Activated B cell treated with CpG ODN at 0.5 μM for 24 hours (primary cell): ENCODE results near the gene SLC6A14. TPM values are rescaled to one million over a fixed set of nuclear protein-coding genes. Genes with fewer than 3 reads are reported as not detected.

Source experiments
- ATAC-seq: fragments of 200-7000 bp; cut with Tn5 transposase; one replicate; pipeline ENCODE4 v1.10.0; 2021; ENCODE audit warnings: low read depth, mild to moderate bottlenecking, moderate library complexity
- CTCF ChIA-PET: fragments of 350-600 bp; sonication (Branson Sonifier 250); formaldehyde crosslinking; loops from one replicate; lab custom pipeline; 2021; ENCODE audit warnings: antibody characterized with exemption; lab: Charles Lee
- POLR2A ChIA-PET: fragments of 350-600 bp; sonication (Branson Sonifier 250); formaldehyde crosslinking; loops from one replicate; lab custom pipeline; 2021; ENCODE audit warnings: antibody characterized with exemption; lab: Charles Lee
- DNase-seq: peaks from one replicate; pipeline ENCODE4 v3.0.0; 2022
- H3K27ac Mint-ChIP-seq: one replicate; pipeline ENCODE4 v1.8.0; 2020; ENCODE audit warnings: mixed read lengths
- H3K27me3 Mint-ChIP-seq: one replicate; pipeline ENCODE4 v1.8.0; 2021; ENCODE audit warnings: mixed read lengths
- H3K36me3 Mint-ChIP-seq: one replicate; pipeline ENCODE4 v1.8.0; 2021; ENCODE audit warnings: low read depth, mixed read lengths
- H3K4me1 Mint-ChIP-seq: one replicate; pipeline ENCODE4 v1.8.0; 2021; ENCODE audit warnings: mixed read lengths
- H3K4me3 Mint-ChIP-seq: one replicate; pipeline ENCODE4 v1.8.0; 2020; ENCODE audit warnings: mild to moderate bottlenecking, mixed read lengths
- H3K9me3 Mint-ChIP-seq: one replicate; pipeline ENCODE4 v1.8.0; 2020; ENCODE audit warnings: mixed read lengths
- CTCF ChIP-seq: fragments of 200-600 bp; IDR thresholded peaks from one replicate; pipeline ENCODE4 v1.8.0; 2022; ENCODE audit warnings: antibody characterized with exemption, mild to moderate bottlenecking
- intact Hi-C: fragments of 100-400 bp; cut with micrococcal nuclease; formaldehyde crosslinking; loops from one replicate; pipeline ENCODE4 v1.15.1; 2024
- total RNA-seq: library from RNA; stranded (reverse); gene quantifications from 2 replicates; pipeline ENCODE4 v1.2.3, GENCODE V29; 2022

The SLC6A14 gene
- total RNA-seq, 1 donor from 2014 or later: not detected

- ATAC-seq (no peak), DNase-seq (no peak)
- POLR2A ChIA-PET: no interaction called here
- Mint-ChIP-seq H3K9me3 (no peaks in the 10 kb centered on the region), H3K4me3 (no peak within 1 kb of the TSS), H3K36me3 (no peaks in the 10 kb centered on the region), H3K27ac (no peak within 1 kb of the TSS), H3K4me1 (no peaks in the 10 kb centered on the region), H3K27me3 (no peaks in the 10 kb centered on the region)
- intact Hi-C loops: no loop called here
- CTCF ChIA-PET: no interaction called here
- TF ChIP-seq CTCF: no peak
These were observed 26.4 kb downstream of the SLC6A14 start, which contains the start of gene CT83 for GRCh38 chrX:116462822-116463221. CT83 (minus strand) TSS chrX:116462976; CDS start chrX:116462856, 120 bp downstream.

GRCh38 chrX:116480059-116480458, 43.7 kb downstream of the SLC6A14 start:
- H3K4me1 Mint-ChIP-seq: no peaks in the 10 kb centered on the region
- CTCF ChIA-PET: no interaction called here
- no peak for TF ChIP-seq CTCF
- no peak for ATAC-seq
- no peak for DNase-seq
- no peak overlapping the region for H3K27ac Mint-ChIP-seq
- H3K4me3 Mint-ChIP-seq: no peak overlapping the region
- POLR2A ChIA-PET: no interaction called here
- no peaks in the 10 kb centered on the region for H3K27me3 Mint-ChIP-seq
- intact Hi-C loops: no loop called here
- no peaks in the 10 kb centered on the region for H3K36me3 Mint-ChIP-seq
- H3K9me3 Mint-ChIP-seq: peaks cover 2% of the 10 kb centered on the region

GRCh38 chrX:116490104-116490503, 53.7 kb downstream of the SLC6A14 start:
- H3K27ac Mint-ChIP-seq: no peak overlapping the region
- TF ChIP-seq CTCF: no peak
- H3K36me3 Mint-ChIP-seq: no peaks in the 10 kb centered on the region
- POLR2A ChIA-PET: no interaction called here
- ATAC-seq (no peak), DNase-seq (no peak)
- intact Hi-C loops: loop anchor here (10.0 kb wide), 1 partner anchor 1765 kb away; no protein-coding TSS in a partner anchor
- no peaks in the 10 kb centered on the region for H3K9me3 Mint-ChIP-seq
- H3K27me3 Mint-ChIP-seq: no peaks in the 10 kb centered on the region
- CTCF ChIA-PET: no interaction called here
- H3K4me1 Mint-ChIP-seq: no peaks in the 10 kb centered on the region
- H3K4me3 Mint-ChIP-seq: no peak overlapping the region

- POLR2A ChIA-PET: no interaction called here
- Mint-ChIP-seq H3K4me1 (no peaks in the 10 kb centered on the region), H3K9me3 (no peaks in the 10 kb centered on the region), H3K36me3 (no peaks in the 10 kb centered on the region), H3K27ac (no peak overlapping the region), H3K27me3 (no peaks in the 10 kb centered on the region), H3K4me3 (no peak overlapping the region)
- intact Hi-C loops: loop anchor here (10.0 kb wide), 1 partner anchor 1762 kb away; no protein-coding TSS in a partner anchor
- ATAC-seq (no peak), DNase-seq (no peak)
- CTCF ChIA-PET: no interaction called here
- no peak for TF ChIP-seq CTCF
These were observed 56.9 kb downstream of the SLC6A14 start for GRCh38 chrX:116493271-116493670.

GRCh38 chrX:116499780-116500179, 63.4 kb downstream of the SLC6A14 start:
- no peaks in the 10 kb centered on the region for H3K9me3 Mint-ChIP-seq
- ChIA-PET CTCF (no interaction called here), POLR2A (no interaction called here)
- intact Hi-C loops: loop anchor here (10.0 kb wide), 1 partner anchor 1755 kb away; no protein-coding TSS in a partner anchor
- H3K27me3 Mint-ChIP-seq: no peaks in the 10 kb centered on the region
- no peak for TF ChIP-seq CTCF
- ATAC-seq: no peak
- no peak overlapping the region for H3K27ac Mint-ChIP-seq
- H3K4me1 Mint-ChIP-seq: no peaks in the 10 kb centered on the region
- H3K4me3 Mint-ChIP-seq: no peak overlapping the region
- H3K36me3 Mint-ChIP-seq: no peaks in the 10 kb centered on the region
- no peak for DNase-seq

Other genes with a start within 250 kb of the SLC6A14 start
- not detected in 2 replicates for gene CT83, start 26.4 kb downstream of the SLC6A14 start, total RNA-seq